Neutrophil (primary cell): Measurements from ENCODE around the gene BTLA.
"Not testable (repeated sequence)": the region's sequence is repeated elsewhere in the genome, so short reads cannot be mapped to it uniquely, and the experiment has no call there.

ENCODE experiments used
- H3K27ac ChIP-seq: fragments of 200-600 bp; sonication (generic); 2 replicates; pipeline ENCODE4 v1.5.1; 2016; ENCODE audit warnings: mild to moderate bottlenecking, moderate library complexity
- H3K27me3 ChIP-seq: fragments of 200-600 bp; sonication (generic); 2 replicates; pipeline ENCODE4 v1.6.0; 2016; ENCODE audit warnings: mild to moderate bottlenecking
- H3K36me3 ChIP-seq: fragments of 200-600 bp; sonication (generic); 2 replicates; pipeline ENCODE4 v1.5.1; 2017
- H3K4me1 ChIP-seq, 2 experiments: fragments of 200-600 bp in 1 of 2; sonication (generic) in 1 of 2; 1 replicate in 1 of 2; 2 replicates in 1 of 2; pipeline versions ENCODE4 v1.5.1 to v1.6.1; 2013 to 2016; ENCODE audit warnings: low read depth in 1 of 2, low read length in 1 of 2, mild to moderate bottlenecking in 1 of 2, moderate library complexity in 1 of 2; ENCODE audit not compliant: control insufficient read depth in 1 of 2, insufficient read depth in 1 of 2
- H3K4me3 ChIP-seq, 2 experiments: fragments of 200-600 bp in 1 of 2; sonication (generic) in 1 of 2; 1 replicate in 1 of 2; 2 replicates in 1 of 2; pipeline ENCODE4 v1.5.1; 2013 to 2016; ENCODE audit warnings: low read depth in 1 of 2, low read length in 1 of 2, mild to moderate bottlenecking in 1 of 2, moderate library complexity in 1 of 2
- H3K9me3 ChIP-seq: fragments of 200-600 bp; sonication (generic); 2 replicates; pipeline ENCODE4 v1.5.1; 2016
- TF ChIP-seq, protein P1 (sequence below): fragments of 200-600 bp; sonication (generic); IDR thresholded peaks from 2 replicates; pipeline ENCODE4 v1.5.1; 2016; ENCODE audit warnings: antibody characterized with exemption

Gene BTLA

DNA sequence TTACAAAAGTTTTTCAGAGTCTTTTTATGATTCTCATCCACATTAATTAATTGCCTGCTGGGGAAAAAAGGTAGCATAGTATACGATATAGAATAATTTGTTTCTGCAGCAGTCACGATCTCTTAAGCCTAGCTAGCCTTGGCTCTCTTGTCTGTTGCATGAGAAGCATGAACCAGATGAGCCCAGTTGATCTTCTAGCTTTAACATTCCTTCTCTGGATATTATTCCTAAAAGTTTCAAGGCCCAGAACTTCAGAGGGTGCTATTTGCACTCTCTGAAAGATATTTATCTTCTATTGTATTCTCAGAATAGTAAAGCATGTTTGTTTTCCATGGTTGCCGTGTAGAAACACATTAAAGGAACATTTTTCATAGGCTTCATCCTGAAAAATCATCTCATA lies 69.3 kb downstream of the BTLA start:
- H3K9me3 ChIP-seq = no peaks in the 10 kb centered on the region
- TF ChIP-seq, protein P1, sequence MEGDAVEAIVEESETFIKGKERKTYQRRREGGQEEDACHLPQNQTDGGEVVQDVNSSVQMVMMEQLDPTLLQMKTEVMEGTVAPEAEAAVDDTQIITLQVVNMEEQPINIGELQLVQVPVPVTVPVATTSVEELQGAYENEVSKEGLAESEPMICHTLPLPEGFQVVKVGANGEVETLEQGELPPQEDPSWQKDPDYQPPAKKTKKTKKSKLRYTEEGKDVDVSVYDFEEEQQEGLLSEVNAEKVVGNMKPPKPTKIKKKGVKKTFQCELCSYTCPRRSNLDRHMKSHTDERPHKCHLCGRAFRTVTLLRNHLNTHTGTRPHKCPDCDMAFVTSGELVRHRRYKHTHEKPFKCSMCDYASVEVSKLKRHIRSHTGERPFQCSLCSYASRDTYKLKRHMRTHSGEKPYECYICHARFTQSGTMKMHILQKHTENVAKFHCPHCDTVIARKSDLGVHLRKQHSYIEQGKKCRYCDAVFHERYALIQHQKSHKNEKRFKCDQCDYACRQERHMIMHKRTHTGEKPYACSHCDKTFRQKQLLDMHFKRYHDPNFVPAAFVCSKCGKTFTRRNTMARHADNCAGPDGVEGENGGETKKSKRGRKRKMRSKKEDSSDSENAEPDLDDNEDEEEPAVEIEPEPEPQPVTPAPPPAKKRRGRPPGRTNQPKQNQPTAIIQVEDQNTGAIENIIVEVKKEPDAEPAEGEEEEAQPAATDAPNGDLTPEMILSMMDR = no peak
- H3K36me3 ChIP-seq = no peaks in the 10 kb centered on the region

DNA sequence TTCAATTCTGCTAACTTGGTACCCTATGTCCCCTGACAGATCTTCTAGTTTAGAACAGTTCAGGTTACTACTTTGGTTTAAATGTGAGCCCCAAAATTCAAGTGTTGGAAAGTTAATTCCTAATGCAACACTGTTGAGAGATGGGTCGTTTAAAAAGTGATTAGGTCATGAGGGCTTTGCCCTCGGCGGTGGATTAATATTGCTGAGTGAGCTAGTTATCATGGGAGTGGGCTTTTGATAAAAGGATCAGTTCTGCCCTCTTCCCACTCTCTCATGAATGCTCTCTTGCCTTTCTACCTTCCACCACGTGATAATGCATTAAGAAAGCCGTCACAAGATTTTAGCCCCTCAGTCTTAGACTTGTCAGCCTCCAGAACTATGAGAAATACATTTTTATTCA lies 72.1 kb downstream of the BTLA start:
- TF ChIP-seq, protein P1 = no peak
- Histone ChIP-seq H3K4me1 (peaks cover 0 to 9% of the 10 kb centered on the region in 2 experiments), H3K27me3 (no peaks in the 10 kb centered on the region), H3K36me3 (no peaks in the 10 kb centered on the region), H3K27ac (peak overlapping the region; percentile 1), H3K4me3 (no peak overlapping the region), H3K9me3 (no peaks in the 10 kb centered on the region)

More for the DNA sequence above, 69.3 kb downstream of the BTLA start:
- Histone ChIP-seq H3K27me3 (no peaks in the 10 kb centered on the region), H3K27ac (no peak overlapping the region), H3K4me1 (peaks cover 0 to 6% of the 10 kb centered on the region in 2 experiments), H3K4me3 (no peak overlapping the region)

DNA sequence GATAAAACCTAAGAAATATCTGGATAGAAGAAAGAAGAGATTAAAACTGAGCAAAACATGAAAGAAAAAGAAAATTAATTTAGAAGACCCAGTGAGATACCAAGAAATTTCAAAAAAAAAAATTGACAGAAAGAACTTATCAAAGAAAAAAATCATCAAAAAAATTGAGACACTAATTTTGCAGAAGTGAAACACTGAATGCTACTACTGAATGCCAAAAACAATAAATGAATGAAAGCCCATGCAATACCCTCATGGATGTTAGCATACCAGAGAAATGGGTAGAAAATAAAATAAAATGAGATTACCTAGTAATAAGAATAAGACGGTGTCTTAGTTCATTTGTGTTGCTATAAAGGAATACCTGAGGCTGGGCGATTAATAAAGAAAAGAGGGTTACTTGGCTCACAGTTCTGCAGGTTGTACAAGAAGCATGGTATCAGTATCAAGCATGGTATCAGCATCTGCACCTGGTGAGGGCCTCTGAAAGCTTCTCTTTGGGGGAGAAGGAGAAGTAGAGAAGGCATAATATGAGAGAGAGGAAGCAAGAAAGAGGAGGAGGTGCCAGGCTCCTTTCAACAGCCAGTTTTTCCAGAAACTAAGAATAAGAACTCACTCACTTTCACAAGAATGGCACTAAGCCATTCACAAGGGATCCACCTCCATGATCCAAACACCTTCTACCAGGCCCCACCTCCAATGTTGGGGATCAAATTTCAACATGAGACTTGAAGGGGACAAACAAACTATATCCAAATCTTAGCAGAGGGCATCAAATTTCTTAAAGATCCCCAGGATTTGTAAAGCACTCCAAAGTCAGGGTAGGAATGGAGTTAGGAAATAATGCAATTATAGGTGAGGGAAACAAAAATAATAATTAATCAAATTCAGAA lies 73.2 kb downstream of the BTLA start:
- peak overlapping the region; percentile 20 for H3K27ac ChIP-seq
- no peaks in the 10 kb centered on the region for H3K27me3 ChIP-seq
- H3K9me3 ChIP-seq = no peaks in the 10 kb centered on the region
- TF ChIP-seq, protein P1 = no peak
- H3K4me3 ChIP-seq = no peak overlapping the region
- H3K4me1 ChIP-seq = peaks cover 0 to 9% of the 10 kb centered on the region in 2 experiments
- no peaks in the 10 kb centered on the region for H3K36me3 ChIP-seq

DNA sequence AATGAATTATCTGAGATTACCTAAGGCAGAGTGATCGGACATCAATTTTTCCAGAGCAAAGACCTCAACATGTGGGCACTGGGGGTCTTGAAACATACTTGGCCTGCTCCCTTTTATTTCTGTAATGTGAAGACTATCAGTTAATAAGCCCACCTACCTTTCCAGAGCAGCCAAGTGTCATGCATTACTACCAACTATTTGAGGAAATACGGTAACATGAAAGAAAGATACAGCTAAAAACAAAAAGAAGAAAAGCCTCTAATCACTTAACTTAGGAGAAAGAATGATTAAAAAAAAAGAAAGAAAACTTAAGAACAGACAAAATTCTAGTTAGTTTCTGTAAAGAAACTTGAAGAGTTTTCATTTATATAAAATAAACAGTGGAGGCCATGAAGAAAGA lies 73.9 kb downstream of the BTLA start:
- Histone ChIP-seq H3K27ac (no peak overlapping the region), H3K9me3 (no peaks in the 10 kb centered on the region), H3K4me1 (peaks cover 0 to 9% of the 10 kb centered on the region in 2 experiments), H3K4me3 (no peak overlapping the region), H3K36me3 (no peaks in the 10 kb centered on the region), H3K27me3 (no peaks in the 10 kb centered on the region)
- TF ChIP-seq, protein P1 = no peak

DNA sequence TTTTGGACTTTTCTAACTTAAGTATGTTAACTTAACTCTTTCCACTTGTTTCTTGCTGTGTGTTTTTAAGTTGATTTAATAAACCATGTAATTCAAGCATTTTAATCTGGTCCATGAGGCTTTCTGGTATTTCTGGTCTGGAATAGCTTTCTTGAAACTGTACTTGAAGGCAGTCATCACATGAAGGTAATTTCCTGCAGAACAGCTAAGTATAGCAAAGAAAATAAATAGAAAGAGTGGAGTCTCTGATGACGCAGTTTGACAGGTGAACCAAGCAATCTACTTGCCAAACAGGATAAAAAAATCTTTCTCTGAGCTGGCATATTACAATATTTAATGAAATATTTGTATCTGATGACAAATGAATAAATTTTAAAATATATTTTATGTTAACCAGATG lies 74.9 kb downstream of the BTLA start:
- peaks cover 0 to 9% of the 10 kb centered on the region in 2 experiments for H3K4me1 ChIP-seq
- H3K36me3 ChIP-seq = no peaks in the 10 kb centered on the region
- no peak overlapping the region for H3K27ac ChIP-seq
- TF ChIP-seq, protein P1 = no peak
- H3K27me3 ChIP-seq = no peaks in the 10 kb centered on the region
- H3K4me3 ChIP-seq = no peak overlapping the region
- no peaks in the 10 kb centered on the region for H3K9me3 ChIP-seq

DNA sequence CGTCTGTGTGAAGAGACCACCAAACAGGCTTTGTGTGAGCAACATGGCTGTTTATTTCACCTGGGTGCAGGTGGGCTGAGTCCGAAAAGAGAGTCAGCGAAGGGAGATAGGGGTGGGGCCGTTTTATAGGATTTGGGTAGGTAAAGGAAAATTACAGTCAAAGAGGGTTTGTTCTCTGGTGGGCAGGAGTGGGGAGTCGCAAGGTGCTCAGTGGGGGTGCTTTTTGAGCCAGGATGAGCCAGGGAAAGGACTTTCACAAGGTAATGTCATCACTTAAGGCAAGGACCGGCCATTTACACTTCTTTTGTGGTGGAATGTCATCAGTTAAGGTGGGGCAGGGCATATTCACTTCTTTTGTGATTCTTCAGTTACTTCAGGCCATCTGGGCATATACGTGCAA lies 76.4 kb downstream of the BTLA start:
- H3K27me3 ChIP-seq, H3K27ac ChIP-seq, H3K9me3 ChIP-seq, H3K4me3 ChIP-seq, H3K36me3 ChIP-seq: not testable (repeated sequence)
- H3K4me1 ChIP-seq = peaks cover 0 to 17% of the 10 kb centered on the region in 2 experiments

DNA sequence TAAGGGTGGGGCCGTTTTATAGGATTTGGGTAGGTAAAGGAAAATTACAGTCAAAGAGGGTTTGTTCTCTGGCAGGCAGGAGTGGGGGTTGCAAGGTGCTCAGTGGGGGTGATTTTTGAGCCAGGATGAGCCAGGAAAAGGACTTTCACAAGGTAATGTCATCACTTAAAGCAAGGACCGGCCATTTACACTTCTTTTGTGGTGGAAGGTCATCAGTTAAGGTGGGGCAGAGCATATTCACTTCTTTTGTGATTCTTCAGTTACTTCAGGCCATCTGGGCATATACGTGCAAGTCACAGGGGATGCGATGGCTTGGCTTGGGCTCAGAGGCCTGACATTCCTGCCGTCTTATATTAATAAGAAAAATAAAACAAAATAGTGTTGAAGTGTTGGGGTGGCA lies 80.7 kb downstream of the BTLA start:
- not testable (repeated sequence) for H3K27me3 ChIP-seq, H3K4me1 ChIP-seq, H3K36me3 ChIP-seq, H3K4me3 ChIP-seq, H3K9me3 ChIP-seq, H3K27ac ChIP-seq
